GM21723 (cell line): Measurements from ENCODE around the gene PHOX2B.

Experiments used
- ATAC-seq: cut with Tn5 transposase; IDR thresholded peaks from one replicate; pipeline ENCODE4 v1.9.1; 2021; ENCODE audit warnings: mild to moderate bottlenecking, moderate library complexity; ENCODE audit not compliant: unreplicated experiment

The PHOX2B gene

GRCh38 chr4:41748571-41749475 lies at the start of gene PHOX2B:
PHOX2B (minus strand) TSS chr4:41748725; CDS start chr4:41748610, 115 bp downstream.
- no peak for ATAC-seq

- ATAC-seq: no peak
These were observed 48.7 kb upstream of the PHOX2B start for GRCh38 chr4:41797260-41797659.

- no peak for ATAC-seq
These were observed 48.2 kb upstream of the PHOX2B start for GRCh38 chr4:41796545-41797210.

GRCh38 chr4:41795796-41796385 lies 47.4 kb upstream of the PHOX2B start:
- ATAC-seq: no peak

GRCh38 chr4:41792166-41792565 lies 43.6 kb upstream of the PHOX2B start:
- no peak for ATAC-seq

- ATAC-seq: no peak
These were observed 43.0 kb upstream of the PHOX2B start for GRCh38 chr4:41791557-41791956.

- no peak for ATAC-seq
These were observed 39.4 kb upstream of the PHOX2B start for GRCh38 chr4:41787931-41788330.

- ATAC-seq: no peak
These were observed 37.1 kb upstream of the PHOX2B start for GRCh38 chr4:41785665-41786064.

GRCh38 chr4:41784191-41784979 lies 35.9 kb upstream of the PHOX2B start:
- ATAC-seq: no peak

- ATAC-seq: no peak
These were observed 27.9 kb upstream of the PHOX2B start for GRCh38 chr4:41776466-41776865.

GRCh38 chr4:41763729-41764128 lies 15.2 kb upstream of the PHOX2B start:
- ATAC-seq: no peak

GRCh38 chr4:41758884-41759283 lies 10.4 kb upstream of the PHOX2B start:
- ATAC-seq: no peak

GRCh38 chr4:41757521-41758156 lies 9.1 kb upstream of the PHOX2B start:
- no peak for ATAC-seq

GRCh38 chr4:41753942-41754341 lies 5.4 kb upstream of the PHOX2B start:
- ATAC-seq: no peak

- ATAC-seq: no peak
These were observed 3.7 kb upstream of the PHOX2B start for GRCh38 chr4:41752081-41752836.

GRCh38 chr4:41751449-41752061 lies 3.0 kb upstream of the PHOX2B start:
- no peak for ATAC-seq

- no peak for ATAC-seq
These were observed 2.3 kb upstream of the PHOX2B start for GRCh38 chr4:41750626-41751448.

- no peak for ATAC-seq
These were observed 1.6 kb upstream of the PHOX2B start for GRCh38 chr4:41750121-41750625.
